HEK293T (cell line): Measurements from ENCODE around the gene ZNF559.

Experiments used
- CTCF ChIA-PET: fragments of 350-600 bp; formaldehyde crosslinking; extraction: SDS; loops from one replicate; lab custom pipeline; 2021; ENCODE audit warnings: antibody characterized with exemption, inconsistent platforms; lab: Yijun Ruan, JAX
- POLR2A ChIA-PET: fragments of 350-600 bp; formaldehyde crosslinking; extraction: SDS; loops from one replicate; lab custom pipeline; 2020; ENCODE audit warnings: antibody characterized with exemption, inconsistent platforms; lab: Yijun Ruan, JAX
- DNase-seq: peaks from one replicate; pipeline ENCODE4 v3.0.0; 2012; ENCODE audit warnings: mixed read lengths; ENCODE audit errors: extremely low spot score
- ARNT ChIP-seq: fragments of 450-650 bp; IDR thresholded peaks from 2 replicates; pipeline ENCODE4 v1.6.1; 2017; ENCODE audit warnings: mild to moderate bottlenecking
- BHLHE40 ChIP-seq: fragments of 450-650 bp; IDR thresholded peaks from 2 replicates; pipeline ENCODE4 v1.6.1; 2016; ENCODE audit warnings: mild to moderate bottlenecking, moderate library complexity, borderline replicate concordance
- CTBP1 ChIP-seq: fragments of 450-650 bp; IDR thresholded peaks from 2 replicates; pipeline ENCODE4 v1.6.1; 2016; ENCODE audit warnings: borderline replicate concordance
- ELF4 ChIP-seq: fragments of 450-650 bp; IDR thresholded peaks from 2 replicates; pipeline ENCODE4 v1.6.1; 2017; ENCODE audit warnings: antibody characterized with exemption
- FOXA1 ChIP-seq: fragments of 450-650 bp; IDR thresholded peaks from 2 replicates; pipeline ENCODE4 v1.6.1; 2016; ENCODE audit warnings: mild to moderate bottlenecking
- FOXK2 ChIP-seq: fragments of 450-650 bp; IDR thresholded peaks from 2 replicates; pipeline ENCODE4 v1.6.1; 2016; ENCODE audit warnings: mild to moderate bottlenecking
- FOXM1 ChIP-seq: fragments of 450-650 bp; IDR thresholded peaks from 2 replicates; pipeline ENCODE4 v1.6.1; 2017; ENCODE audit warnings: mild to moderate bottlenecking, borderline replicate concordance
- HDGF ChIP-seq: fragments of 450-650 bp; IDR thresholded peaks from 2 replicates; pipeline ENCODE4 v1.6.1; 2017; ENCODE audit warnings: antibody characterized with exemption, borderline replicate concordance
- L3MBTL2 ChIP-seq: fragments of 450-650 bp; conservative IDR thresholded peaks from 2 replicates; pipeline ENCODE4 v1.6.1; 2016; ENCODE audit warnings: mild to moderate bottlenecking
- LEF1 ChIP-seq: fragments of 450-650 bp; IDR thresholded peaks from 2 replicates; pipeline ENCODE4 v1.6.1; 2017; ENCODE audit warnings: mild to moderate bottlenecking, borderline replicate concordance
- NFRKB ChIP-seq: fragments of 450-650 bp; IDR thresholded peaks from 2 replicates; pipeline ENCODE4 v1.6.1; 2016; ENCODE audit warnings: mild to moderate bottlenecking, moderate library complexity
- PKNOX1 ChIP-seq: fragments of 450-650 bp; IDR thresholded peaks from 2 replicates; pipeline ENCODE4 v1.6.1; 2016
- SP1 ChIP-seq: fragments of 450-650 bp; IDR thresholded peaks from 2 replicates; pipeline ENCODE4 v1.6.1; 2017
- SUZ12 ChIP-seq: fragments of 450-650 bp; IDR thresholded peaks from 2 replicates; pipeline ENCODE4 v1.6.1; 2016; ENCODE audit warnings: mild to moderate bottlenecking
- TARDBP ChIP-seq: fragments of 450-650 bp; IDR thresholded peaks from 2 replicates; pipeline ENCODE4 v1.6.1; 2016
- ZNF384 ChIP-seq: fragments of 450-650 bp; IDR thresholded peaks from 2 replicates; pipeline ENCODE4 v1.6.1; 2016

Gene ZNF559

GRCh38 chr19:9329999-9330398, 6.0 kb downstream of the ZNF559 start:
- ChIA-PET POLR2A (no interaction called here), CTCF (no interaction called here)
- DNase-seq = no peak
- no peak for TF ChIP-seq CTBP1

- no peak for DNase-seq
- ChIA-PET CTCF (no interaction called here), POLR2A (no interaction called here)
- no peak for TF ChIP-seq NFRKB
- no peak for TF ChIP-seq L3MBTL2
- no peak for TF ChIP-seq PKNOX1
- TF ChIP-seq ELF4 = no peak
- TF ChIP-seq FOXK2 = no peak
- no peak for TF ChIP-seq ZNF384
- no peak for TF ChIP-seq HDGF
- TF ChIP-seq TARDBP = no peak
- TF ChIP-seq CTBP1 = no peak
- TF ChIP-seq SP1 = no peak
- TF ChIP-seq FOXA1 = no peak
- TF ChIP-seq LEF1 = no peak
- no peak for TF ChIP-seq ARNT
Observed at GRCh38 chr19:9342610-9343304, 18.8 kb downstream of the ZNF559 start.

GRCh38 chr19:9345005-9345404, 21.0 kb downstream of the ZNF559 start:
- ChIA-PET CTCF (no interaction called here), POLR2A (no interaction called here)
- TF ChIP-seq PKNOX1 = no peak
- TF ChIP-seq FOXA1 = no peak
- no peak for TF ChIP-seq NFRKB
- no peak for TF ChIP-seq SP1
- TF ChIP-seq ZNF384 = no peak
- TF ChIP-seq TARDBP = no peak
- no peak for TF ChIP-seq SUZ12
- no peak for TF ChIP-seq HDGF
- no peak for TF ChIP-seq LEF1
- no peak for TF ChIP-seq ARNT
- no peak for TF ChIP-seq L3MBTL2
- no peak for TF ChIP-seq FOXK2
- no peak for TF ChIP-seq ELF4
- no peak for TF ChIP-seq FOXM1
- TF ChIP-seq CTBP1 = no peak
- TF ChIP-seq BHLHE40 = no peak
- no peak for DNase-seq

- POLR2A ChIA-PET = no interaction called here
- no peak for DNase-seq
- CTCF ChIA-PET = no interaction called here
- TF ChIP-seq FOXA1 (no peak), NFRKB (no peak)
Observed at GRCh38 chr19:9348253-9348652, 24.3 kb downstream of the ZNF559 start.

GRCh38 chr19:9348671-9349070, 24.7 kb downstream of the ZNF559 start:
- no peak for DNase-seq
- ChIA-PET CTCF (no interaction called here), POLR2A (no interaction called here)
- TF ChIP-seq ZNF384 = no peak
- TF ChIP-seq ELF4 = no peak
- TF ChIP-seq CTBP1 = no peak
- no peak for TF ChIP-seq ARNT
- no peak for TF ChIP-seq BHLHE40

GRCh38 chr19:9352505-9352904, 28.5 kb downstream of the ZNF559 start:
- TF ChIP-seq ARNT (no peak), LEF1 (no peak), ZNF384 (no peak), BHLHE40 (no peak), CTBP1 (no peak)
- ChIA-PET CTCF (no interaction called here), POLR2A (no interaction called here)
- DNase-seq = no peak

GRCh38 chr19:9353011-9353410, 29.0 kb downstream of the ZNF559 start:
- CTCF ChIA-PET = no interaction called here
- TF ChIP-seq ZNF384 (no peak), LEF1 (no peak), CTBP1 (no peak), BHLHE40 (no peak), NFRKB (no peak), FOXK2 (no peak), TARDBP (no peak), FOXA1 (no peak), HDGF (no peak), SUZ12 (no peak)

More at GRCh38 chr19:9353011-9353410, 29.0 kb downstream of the ZNF559 start:
- DNase-seq = no peak
- POLR2A ChIA-PET = no interaction called here
